Stimulated activated CD4-positive, alpha-beta T cell treated with anti-CD3 and anti-CD28 coated beads, Interleukin-15, amount 100 ng/mL, for 1 hour (primary cell): ENCODE measurements around the gene ZNF598.

Experiments
- DNase-seq, 2 donors: peaks; one replicate each; pipeline ENCODE4 v3.0.0-alpha.2; 2020; ENCODE audit warnings: low read depth in 1 of 2, low spot score in 1 of 2

Gene ZNF598

GRCh38 chr16:1991948-1992703 is 17.5 kb downstream of the ZNF598 start:
- peak; percentile 97 to 99 for DNase-seq

- no peak for DNase-seq
These were observed 18.1 kb downstream of the ZNF598 start for GRCh38 chr16:1991588-1991947.

- DNase-seq = peak in 1 of 2 donors; percentile 26
These were observed 18.5 kb downstream of the ZNF598 start for GRCh38 chr16:1991135-1991551.

GRCh38 chr16:1990351-1991134 is 19.1 kb downstream of the ZNF598 start:
- DNase-seq = no peak

GRCh38 chr16:1990101-1990350 is 19.6 kb downstream of the ZNF598 start:
- no peak for DNase-seq

- DNase-seq = no peak
These were observed 20.2 kb downstream of the ZNF598 start, which contains the start of gene SYNGR3 for GRCh38 chr16:1989209-1990100. Gene SYNGR3, plus strand, starts transcription at chr16:1989970. Its CDS starts 133 bp downstream, at chr16:1990103.

GRCh38 chr16:1987198-1987597 is 22.4 kb downstream of the ZNF598 start:
- DNase-seq = no peak

GRCh38 chr16:1985466-1986150 is 24.0 kb downstream of the ZNF598 start:
- no peak for DNase-seq

GRCh38 chr16:1984347-1985225 is 25.0 kb downstream of the ZNF598 start:
- no peak for DNase-seq

GRCh38 chr16:1983544-1984346 is 25.9 kb downstream of the ZNF598 start, which contains the start of gene GFER:
Gene GFER, plus strand, starts transcription at chr16:1984193. Its CDS starts 26 bp downstream, at chr16:1984219.
- DNase-seq = peak in 1 of 2 donors; percentile 42

- no peak for DNase-seq
These were observed 26.6 kb downstream of the ZNF598 start for GRCh38 chr16:1982991-1983543.

- DNase-seq = no peak
These were observed 27.6 kb downstream of the ZNF598 start for GRCh38 chr16:1982013-1982433.

- no peak for DNase-seq
These were observed 28.2 kb downstream of the ZNF598 start, which contains the start of gene NOXO1 for GRCh38 chr16:1981398-1981836. Gene NOXO1, minus strand, starts transcription at chr16:1981469. Its CDS starts 290 bp downstream, at chr16:1981179.

GRCh38 chr16:1980770-1981087 is 28.9 kb downstream of the ZNF598 start:
- DNase-seq = no peak

GRCh38 chr16:1980030-1980769 is 29.4 kb downstream of the ZNF598 start:
- no peak for DNase-seq

- no peak for DNase-seq
These were observed 30.2 kb downstream of the ZNF598 start for GRCh38 chr16:1979271-1980029.

- DNase-seq = no peak
These were observed 31.0 kb downstream of the ZNF598 start for GRCh38 chr16:1978476-1979120.
